ENCODE measurements around the gene APPBP2.
"Not testable (repeated sequence)": the region's sequence is repeated elsewhere in the genome, so short reads cannot be mapped to it uniquely, and the experiment has no call there.

APPBP2 gene

DNA sequence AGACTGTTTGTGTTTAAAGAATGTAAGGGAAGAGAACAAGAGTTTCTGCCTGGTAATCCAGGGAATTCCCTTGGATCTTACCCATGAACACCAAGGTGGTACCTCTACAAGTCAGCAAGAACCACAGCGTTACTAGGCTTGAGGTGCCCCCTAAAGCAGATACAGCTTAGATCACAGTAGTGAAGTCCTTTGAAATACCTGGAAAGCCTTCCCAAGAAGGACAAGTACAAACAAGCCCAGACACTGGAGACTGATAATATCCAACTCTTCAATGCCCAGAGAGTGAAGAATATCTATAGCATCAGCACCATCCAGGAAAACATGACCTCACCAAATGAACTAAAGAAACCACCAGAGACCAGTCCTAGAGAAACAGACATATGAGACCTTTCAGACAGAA, 3.8 kb upstream of the APPBP2 start:
- DNase-seq, result no peak

DNA sequence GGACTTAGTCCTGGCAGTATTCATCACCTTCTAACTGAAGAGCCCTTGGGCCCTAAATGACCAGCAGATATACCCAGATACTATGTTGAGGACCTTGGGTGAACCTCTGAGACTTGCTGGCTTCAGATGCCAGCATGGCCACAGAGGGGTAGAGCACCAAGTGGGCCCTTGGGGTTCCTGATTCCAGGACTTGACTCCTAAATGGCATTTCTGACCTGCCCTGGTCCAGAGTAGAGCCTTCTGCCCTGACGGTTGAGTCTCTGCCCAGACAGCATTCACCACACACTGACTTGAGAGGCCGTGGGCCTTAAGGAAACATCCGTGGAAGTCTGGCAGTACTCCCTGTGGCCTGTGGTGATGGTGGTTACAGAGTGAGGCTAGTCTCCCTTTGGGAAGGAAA, 2.8 kb upstream of the APPBP2 start:
- no peak for DNase-seq

DNA sequence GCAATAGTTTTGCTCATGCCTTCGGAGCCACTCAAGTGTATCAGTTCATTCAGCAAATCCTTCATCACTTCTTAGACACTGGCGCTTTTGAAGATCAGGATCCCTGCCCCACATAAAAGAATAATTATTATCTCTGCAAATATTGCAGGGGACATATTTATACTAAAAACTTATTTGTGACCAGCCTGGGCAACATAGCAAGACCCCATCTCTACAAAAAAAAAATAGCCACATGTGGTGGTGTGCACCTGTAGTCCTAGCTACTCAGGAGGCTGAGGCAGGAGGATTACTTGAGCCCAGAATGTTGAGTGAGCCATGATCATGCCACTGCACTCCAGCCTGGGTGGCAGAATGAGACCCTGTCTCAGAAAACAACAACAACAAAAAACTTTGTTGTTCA, 1.7 kb upstream of the APPBP2 start:
- DNase-seq, result no peak

DNA sequence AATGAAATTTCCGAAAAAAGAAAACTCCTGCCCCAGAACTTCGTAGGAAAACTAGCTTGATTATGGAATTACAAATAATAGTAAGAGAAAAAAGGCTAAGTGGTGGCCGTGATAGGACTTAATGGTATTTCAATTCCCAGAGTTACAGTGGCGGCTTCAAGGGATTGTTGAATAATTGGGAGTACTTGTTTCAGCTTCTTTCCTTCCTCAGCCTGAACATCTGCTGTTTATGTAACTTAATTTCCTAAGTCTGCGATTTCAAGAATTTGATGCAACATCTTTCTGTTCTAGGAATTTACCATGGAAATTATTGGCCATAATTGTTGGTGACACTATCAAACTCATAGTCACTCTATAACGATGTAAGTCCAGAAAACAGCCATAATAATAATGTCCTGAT, 684 bp upstream of the APPBP2 start:
- no peak for DNase-seq

DNA sequence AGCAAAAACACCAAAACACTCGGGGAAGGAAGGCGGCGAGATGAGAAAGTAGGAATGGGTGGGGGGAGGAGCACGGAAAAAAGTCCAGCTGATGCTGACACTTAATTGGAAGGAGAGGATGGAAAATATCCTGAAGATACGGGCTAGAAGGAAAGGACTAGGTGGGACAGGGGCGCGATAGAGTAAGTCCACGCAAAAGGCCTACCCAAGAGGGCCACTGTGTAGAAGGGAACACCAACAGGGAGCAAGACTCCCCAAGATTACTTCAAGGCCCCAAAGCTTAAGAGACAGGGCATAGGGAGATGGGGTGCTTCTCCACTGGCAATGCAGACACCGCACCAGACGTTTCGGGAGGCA, 736 bp downstream of the APPBP2 start:
- no peak for DNase-seq

DNA sequence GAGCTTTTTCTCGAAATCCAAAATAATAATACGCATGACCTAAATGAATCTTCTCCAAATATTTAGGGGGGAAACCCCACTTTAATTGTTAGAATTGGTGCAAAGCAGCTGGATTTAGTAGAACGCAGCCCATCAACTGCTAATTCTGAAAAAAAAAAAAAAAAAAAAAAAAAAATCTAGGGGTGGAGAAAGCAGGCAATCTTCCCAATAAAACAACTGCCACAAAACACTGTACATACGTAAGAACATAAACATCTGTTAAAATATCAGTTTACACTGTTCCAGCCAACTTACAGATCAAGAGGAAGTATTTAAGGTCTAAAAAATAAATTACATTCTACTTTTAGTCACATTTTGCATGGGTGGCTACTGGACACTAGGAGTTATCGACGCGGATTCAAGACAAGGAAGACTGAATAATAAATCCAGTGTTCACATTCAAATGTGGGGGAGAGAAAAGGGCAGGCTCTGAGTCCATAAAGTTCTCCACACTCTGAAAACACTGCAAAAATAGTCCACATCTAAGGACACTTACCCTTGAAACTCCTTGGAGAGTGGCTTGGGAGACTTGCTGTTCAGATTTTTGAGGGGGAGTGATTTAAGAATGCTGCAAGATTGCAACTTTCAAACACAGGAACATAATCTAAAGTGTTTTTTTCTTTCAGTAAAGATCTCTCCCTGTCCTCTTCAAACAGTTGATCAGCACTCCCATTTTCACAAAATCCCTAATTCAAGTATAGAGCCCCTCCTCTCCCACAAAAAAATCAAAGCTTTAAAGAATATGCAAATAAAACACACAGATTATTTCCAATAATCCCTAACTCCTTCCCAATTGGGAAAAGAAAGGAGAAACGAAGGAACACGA, 1.3 kb downstream of the APPBP2 start:
- DNase-seq, result no peak

DNA sequence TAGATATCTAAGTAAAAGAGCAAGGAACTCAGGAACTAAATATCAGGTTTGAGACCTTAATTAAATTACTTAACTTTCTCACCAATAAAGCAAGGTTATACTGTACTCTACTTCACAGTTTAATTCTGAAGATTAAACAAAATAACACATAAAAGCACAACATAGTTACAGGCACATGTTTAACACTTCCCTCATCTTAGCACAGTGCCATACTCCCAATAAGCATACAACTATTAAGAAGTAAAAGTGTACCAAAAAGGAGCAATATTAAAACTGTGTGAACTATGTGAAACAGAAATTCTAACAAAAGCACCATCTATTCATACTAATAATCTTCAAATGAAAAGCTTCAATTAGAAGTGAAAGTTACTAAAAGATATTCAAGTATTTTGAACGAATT, 2.2 kb downstream of the APPBP2 start:
- no peak for DNase-seq

DNA sequence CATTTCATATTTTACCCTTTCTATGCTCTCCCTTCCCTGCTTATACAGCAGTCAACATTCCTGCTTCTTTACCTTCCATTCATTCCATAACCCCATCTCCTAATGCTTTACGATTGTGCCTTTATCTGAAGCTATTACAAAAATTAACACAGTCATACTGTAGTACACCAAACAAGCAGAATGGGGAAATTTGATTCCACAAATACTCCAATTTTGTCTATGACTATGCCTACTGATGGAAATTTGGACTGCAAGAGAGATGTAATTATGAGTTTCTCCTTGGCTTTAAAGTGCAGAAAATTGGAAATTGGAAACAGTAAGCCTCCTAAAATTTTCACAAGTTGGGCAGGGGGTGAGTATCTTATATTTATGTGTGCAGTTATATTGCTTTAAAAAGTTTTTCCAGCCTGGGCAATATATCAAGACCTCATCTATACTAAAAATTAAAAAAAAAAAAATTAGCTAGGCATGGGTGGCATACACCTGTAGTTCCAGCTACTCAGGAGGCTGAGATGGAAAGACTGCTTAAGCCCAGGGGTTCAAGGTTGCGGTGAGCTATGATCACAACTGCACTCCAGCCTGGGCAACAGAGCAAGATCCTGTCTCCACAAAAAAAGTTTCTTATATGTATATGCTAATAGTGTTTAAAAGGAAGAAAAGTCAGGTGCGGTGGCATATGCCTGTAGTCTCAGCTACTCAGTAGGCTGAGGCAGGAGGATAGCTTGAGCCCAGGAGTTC, 3.0 kb downstream of the APPBP2 start:
- no peak for DNase-seq

DNA sequence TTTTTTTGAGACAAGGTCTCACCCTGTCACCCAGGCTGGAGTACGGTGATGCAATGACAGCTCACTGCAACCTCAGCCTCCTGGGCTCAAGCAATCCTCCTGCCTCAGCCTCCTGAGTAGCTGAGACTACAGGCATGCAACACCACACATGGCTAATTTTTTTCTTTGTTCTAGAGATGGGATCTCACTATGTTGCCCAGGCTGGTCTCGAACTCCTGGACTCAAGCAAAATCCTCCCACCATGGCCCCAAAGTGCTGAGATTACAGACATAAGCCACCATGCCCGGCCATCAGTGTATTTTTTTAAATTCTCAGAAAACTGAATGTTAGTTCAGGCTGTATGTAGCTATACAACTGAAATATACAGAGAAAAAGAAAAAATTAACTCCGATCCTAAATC, 6.2 kb downstream of the APPBP2 start:
- DNase-seq, result no peak

DNA sequence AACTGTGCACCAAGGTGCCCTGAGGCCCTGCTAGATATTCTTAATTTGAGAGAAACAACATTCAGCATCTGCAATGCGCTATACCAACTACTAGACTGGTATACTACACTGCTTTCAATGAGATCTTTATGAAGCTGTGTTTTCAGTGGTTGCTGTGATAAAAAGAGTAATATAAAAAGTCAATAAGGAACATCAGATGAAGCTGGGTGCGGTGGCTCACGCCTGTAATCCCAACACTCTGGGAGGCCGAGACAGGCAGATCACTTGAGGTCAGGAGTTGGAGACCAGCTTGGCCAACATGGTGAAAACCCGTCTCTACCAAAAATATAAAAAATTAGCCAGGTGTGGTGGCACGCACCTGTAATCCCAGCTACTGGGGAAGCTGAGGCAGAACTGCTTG, 10.4 kb downstream of the APPBP2 start:
- DNase-seq, result not testable (repeated sequence)

DNA sequence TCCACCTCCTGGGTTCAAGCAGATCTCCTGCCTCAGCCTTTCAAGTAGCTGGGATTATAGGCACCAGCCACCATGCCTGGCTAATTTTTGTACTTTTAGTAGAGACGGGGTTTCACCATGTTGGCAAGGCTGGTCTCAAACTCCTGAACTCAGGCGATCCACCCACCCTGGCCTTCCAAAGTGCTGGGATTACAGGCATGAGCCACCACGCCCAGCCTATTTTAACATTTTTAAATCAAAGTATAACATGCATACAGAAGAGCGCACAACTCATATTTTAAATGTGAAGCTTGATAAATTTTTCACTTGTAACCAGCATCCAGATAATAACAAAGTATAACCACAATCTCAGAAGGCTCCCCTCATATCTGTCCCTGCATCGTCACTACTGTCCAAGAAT, 10.8 kb downstream of the APPBP2 start:
- not testable (repeated sequence) for DNase-seq

DNA sequence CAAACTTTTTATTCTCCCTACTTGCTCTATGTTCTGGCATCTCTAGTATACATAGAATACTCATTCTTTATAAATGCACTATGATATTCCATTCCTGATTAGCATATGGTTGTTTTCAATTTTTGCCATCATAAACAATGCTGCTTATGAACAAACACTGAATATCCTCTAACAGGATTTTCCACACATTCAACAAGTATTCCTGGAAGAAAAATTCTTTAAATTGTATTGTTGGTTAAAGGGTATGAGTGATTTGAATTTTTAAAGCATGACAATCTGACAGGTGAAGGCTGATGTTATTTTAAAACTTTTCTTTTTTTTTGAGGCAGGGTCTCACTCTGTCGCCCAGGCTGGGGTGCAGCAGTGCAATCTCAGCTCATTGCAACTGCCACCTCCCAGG, 11.5 kb downstream of the APPBP2 start:
- DNase-seq, result no peak

DNA sequence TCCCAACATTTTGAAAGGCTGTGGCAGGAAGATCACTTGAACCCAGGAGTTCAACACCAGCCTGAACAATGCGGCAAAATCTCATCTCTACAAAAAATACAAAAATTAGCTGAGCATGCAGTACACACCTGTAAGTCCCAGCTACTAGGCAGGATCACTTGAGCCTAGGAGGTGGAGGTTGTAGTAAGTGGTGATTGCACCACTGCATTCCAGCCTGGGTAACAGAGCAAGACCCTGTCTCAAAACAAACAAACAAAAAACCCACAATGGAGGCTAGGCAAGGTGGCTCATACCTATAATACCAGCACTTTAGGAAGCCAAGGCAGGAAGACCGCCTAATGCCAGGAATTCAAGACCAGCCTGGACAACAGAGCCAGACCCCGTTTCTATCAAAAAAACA, 12.0 kb downstream of the APPBP2 start:
- no peak for DNase-seq

DNA sequence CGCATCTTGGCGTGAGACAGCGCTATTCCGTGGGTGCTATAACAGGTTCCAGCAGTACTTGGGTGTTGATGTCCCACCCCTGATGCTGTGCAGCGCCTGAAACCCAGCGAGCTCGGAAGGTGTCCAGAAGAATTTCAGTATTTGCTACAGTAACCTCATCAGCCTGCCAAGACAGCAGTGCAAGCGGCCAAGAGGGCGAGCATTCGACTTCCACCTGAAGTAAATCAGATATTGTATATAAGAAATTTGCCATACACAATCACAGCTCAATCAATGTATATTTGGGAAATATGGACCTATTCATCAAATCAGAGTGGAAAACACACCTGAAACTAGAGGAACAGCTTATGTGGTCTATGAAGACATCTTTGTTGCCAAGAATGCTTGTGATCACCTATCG, 13.0 kb downstream of the APPBP2 start:
- DNase-seq, result no peak

DNA sequence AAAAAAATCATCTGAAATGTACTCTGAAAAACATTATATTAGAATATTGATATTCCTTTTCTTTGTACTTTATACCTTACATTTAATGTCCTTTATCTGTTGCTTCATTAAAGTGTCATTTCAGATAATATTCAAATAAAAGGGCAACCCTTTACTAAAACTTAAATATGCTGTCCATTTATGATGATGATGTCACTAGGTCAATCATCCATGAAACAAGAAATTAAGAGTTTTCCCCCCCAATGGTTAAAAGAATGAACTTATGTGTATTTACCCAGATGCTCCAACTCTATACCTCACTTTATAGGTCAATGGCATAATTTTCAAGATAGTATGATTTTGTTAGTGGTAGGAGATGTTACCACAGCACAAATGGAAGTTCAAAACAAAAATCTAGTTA, 15.3 kb downstream of the APPBP2 start:
- no peak for DNase-seq

DNA sequence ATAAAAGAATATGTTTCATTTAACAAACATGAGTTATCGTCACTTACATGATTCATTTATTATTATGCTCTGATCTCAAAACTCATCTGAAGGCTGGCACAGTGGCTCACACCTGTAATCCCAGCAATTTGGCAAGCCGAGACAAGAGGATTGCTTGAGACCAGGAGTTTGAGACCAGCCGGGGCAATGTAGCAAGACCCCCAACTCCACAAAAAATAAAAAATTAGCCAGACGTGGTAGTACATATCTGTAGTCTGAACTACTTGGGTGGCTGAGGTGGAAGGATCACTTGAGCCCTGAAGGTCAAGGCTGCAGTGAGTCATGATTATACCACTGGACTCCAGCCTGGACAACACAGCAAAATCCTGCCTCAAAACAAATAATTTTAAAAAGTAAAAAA, 16.0 kb downstream of the APPBP2 start:
- no peak for DNase-seq

DNA sequence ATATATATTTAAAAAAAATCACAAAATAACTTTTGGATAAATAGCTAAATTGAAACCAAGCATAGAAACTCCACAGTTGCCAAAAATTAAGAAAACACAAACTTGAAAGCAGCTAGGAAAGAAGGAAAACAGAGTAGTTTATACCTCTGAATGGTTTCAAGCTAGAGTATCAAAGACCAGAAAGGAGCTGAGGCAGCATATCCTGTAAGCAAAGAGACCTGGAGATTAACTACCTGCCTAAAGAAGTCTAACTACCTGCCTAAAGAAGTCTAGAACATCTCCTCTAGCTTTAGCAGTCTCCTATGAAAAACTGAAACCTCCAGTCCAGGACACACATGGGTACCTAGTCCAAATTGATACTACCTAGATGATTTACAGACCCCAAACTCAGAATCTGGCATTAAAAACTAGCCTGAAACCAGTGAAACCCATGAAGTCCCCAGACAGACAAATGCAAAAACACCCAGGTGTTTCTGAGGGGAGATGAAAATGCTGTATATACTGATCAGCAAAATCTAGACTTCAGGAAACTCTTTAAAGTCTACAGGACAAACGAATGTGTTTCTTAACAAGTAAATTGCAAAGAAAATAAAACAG, 17.6 kb downstream of the APPBP2 start:
- DNase-seq, result no peak

DNA sequence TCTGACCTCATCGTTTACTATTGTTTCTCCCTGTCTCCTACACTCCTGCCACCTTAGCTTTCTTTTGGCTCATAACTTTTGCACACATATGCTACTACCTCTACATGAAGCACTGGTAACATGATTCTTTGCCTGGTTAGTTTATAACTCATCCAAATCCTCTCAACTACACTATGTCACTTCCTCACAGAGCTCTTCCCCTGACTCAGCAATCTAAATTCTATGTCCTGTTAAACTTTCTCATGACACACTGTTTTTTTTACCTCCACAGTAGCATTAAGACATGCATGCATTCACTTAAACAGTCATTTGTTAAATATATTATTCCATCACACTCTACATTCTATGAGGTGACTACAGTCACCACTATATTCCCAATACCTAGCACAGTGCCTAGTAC, 19.7 kb downstream of the APPBP2 start:
- no peak for DNase-seq

DNA sequence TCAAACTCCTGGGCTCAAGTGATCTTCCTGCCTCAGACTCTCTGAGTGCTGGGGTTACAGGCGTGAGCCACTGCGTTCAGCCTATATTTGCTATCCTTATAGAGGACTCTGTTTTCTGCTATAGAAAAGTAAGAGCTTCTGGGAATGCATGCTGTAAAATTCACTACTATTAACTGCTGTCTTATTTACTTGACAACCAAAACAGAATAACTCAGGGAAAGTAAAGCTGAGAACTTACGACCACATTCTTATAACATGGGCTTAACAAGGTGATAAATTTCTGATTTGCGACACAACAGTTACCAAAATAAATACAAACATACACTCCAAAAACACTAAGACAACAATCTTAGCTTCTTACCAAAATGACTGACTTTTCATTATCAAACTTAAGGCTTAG, 23.9 kb downstream of the APPBP2 start:
- DNase-seq, result no peak

DNA sequence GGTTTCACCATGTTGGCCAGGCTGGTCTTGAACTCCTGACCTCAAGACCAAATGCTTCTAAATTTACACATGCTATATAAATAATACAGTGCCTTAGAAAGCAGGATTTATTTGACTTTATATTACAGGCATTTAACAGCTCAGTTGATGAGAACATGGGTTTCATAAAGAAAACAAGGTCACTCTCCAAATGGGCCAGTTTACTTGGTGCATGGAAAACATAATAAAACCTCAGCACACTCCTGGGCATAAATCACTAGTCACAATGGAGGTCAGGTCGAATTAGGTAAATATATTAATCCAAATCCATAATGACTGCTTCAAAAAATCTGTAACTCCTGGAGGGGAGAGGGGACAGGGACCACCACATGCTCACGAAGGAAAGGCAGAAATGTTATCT, 24.5 kb downstream of the APPBP2 start:
- DNase-seq, result no peak

DNA sequence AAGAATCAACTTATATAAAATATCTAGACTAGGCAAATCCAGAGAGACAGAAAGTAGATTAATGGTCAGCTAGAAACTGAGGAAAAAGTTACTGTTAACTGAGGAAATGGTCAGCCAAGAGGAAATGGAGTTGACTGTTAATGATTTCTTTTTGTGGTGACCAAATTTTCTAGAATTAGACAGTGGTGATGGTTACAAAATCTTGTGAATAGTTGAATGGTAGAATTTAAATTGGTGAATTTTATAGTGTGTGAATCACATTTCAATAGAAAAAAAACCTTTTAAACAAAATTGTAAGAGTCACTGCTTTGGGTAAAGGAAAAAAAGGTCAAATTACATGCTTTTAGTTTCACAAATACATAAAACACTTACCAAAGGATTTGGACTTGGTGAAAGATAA, 30.0 kb downstream of the APPBP2 start:
- DNase-seq, result no peak

DNA sequence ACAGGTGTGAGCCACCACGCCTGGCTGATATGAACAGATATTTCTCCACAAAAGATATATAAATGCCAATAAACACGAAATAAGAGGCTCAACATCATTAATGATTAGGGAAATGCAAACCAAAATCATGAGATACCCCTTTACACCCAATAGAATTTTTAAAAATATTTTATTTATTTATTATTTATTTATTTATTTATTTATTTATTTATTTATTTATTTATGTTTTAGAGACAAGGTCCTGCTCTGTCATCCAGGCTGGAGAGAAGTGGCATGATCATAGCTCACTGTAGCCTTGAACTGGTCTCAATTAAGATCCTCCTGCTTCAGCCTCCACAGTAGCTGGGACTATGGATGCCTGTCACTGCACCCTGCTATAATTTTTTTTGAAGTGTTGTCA, 30.8 kb downstream of the APPBP2 start:
- DNase-seq, result no peak

DNA sequence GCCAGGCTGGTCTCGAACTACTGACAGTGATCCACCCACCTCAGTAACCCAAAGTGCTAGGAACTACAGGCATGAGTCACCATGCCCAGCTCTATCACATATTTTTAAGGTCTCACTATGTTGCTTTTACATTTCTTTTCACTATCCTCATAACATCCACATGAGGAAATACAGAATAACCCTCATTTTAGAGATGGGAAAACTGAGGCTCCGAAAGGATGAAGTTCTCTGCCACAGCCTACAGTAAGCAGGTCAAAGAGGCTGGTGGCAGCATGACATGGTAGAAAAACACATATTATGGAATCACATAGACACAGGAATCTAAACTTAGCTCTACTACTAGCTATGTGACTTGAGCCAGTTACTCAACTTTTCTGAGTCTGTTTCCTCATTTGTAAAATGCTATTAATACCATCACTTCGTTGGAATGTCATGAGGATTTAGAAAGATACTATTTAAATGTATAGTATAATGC, 32.2 kb downstream of the APPBP2 start:
- DNase-seq, result no peak

DNA sequence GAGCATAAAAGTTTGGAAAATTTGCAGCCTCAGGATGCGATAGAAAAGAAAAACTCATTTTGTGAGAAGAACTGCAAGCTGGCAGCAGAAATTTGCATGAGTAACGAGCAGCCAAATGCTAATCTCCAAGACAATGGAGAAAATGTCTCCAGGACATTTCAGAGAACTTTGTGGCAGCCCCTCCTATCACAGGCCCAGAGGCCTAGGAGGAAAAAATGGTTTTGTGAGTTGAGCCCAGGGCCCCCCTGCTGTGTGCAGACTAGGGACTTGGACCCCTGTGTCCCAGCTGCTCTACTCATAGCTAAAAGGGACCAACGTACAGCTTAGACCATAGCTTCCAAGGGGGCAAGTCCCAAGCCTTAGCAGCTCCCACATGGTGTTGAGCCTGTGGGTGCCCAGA, 34.3 kb downstream of the APPBP2 start:
- DNase-seq, result no peak

Measured in activated CD4-positive, alpha-beta T cell treated with anti-CD3 and anti-CD28 coated beads for 4 hours (primary cell).